Measurements from ENCODE around the gene EPHB2.

GRCh38 chr1:22839806-22840205 lies 129.2 kb downstream of the EPHB2 start:
- TF ChIP-seq JUN (IDR thresholded peaks at IDR 0.05; ENCODE audit: borderline replicate concordance, insufficient read depth, insufficient read length, low read depth): no peak
- TF ChIP-seq GATA2 (IDR thresholded peaks at IDR 0.05; ENCODE audit: insufficient read depth, insufficient read length, low read depth, low read length): no peak
- no peak for TF ChIP-seq EZH2 (IDR thresholded peaks at IDR 0.05; ENCODE audit: borderline replicate concordance, low read depth, low read length, severe bottlenecking)
- TF ChIP-seq POLR2A (IDR thresholded peaks at IDR 0.05; ENCODE audit: low read depth, low read length): no peak
- TF ChIP-seq CTCF (IDR thresholded peaks at IDR 0.05; ENCODE audit: extremely low read depth in 1 of 2, insufficient read depth in 1 of 2, low read depth in 1 of 2, low read length in 2 of 2): no peak
- no peak for TF ChIP-seq POLR2AphosphoS5 (IDR thresholded peaks at IDR 0.05; ENCODE audit: insufficient read depth, low read depth, low read length)
